HEK293T (cell line): Measurements from ENCODE around the gene GRM4.

Experiments
- CTCF ChIA-PET: fragments of 350-600 bp; formaldehyde crosslinking; extraction: SDS; loops from one replicate; lab custom pipeline; 2021; ENCODE audit warnings: antibody characterized with exemption, inconsistent platforms; lab: Yijun Ruan, JAX
- POLR2A ChIA-PET: fragments of 350-600 bp; formaldehyde crosslinking; extraction: SDS; loops from one replicate; lab custom pipeline; 2020; ENCODE audit warnings: antibody characterized with exemption, inconsistent platforms; lab: Yijun Ruan, JAX
- DNase-seq: peaks from one replicate; pipeline ENCODE4 v3.0.0; 2012; ENCODE audit warnings: mixed read lengths; ENCODE audit errors: extremely low spot score
- ARNT ChIP-seq: fragments of 450-650 bp; IDR thresholded peaks from 2 replicates; pipeline ENCODE4 v1.6.1; 2017; ENCODE audit warnings: mild to moderate bottlenecking
- BHLHE40 ChIP-seq: fragments of 450-650 bp; IDR thresholded peaks from 2 replicates; pipeline ENCODE4 v1.6.1; 2016; ENCODE audit warnings: mild to moderate bottlenecking, moderate library complexity, borderline replicate concordance
- CTBP1 ChIP-seq: fragments of 450-650 bp; IDR thresholded peaks from 2 replicates; pipeline ENCODE4 v1.6.1; 2016; ENCODE audit warnings: borderline replicate concordance
- ELF4 ChIP-seq: fragments of 450-650 bp; IDR thresholded peaks from 2 replicates; pipeline ENCODE4 v1.6.1; 2017; ENCODE audit warnings: antibody characterized with exemption
- FOXA1 ChIP-seq: fragments of 450-650 bp; IDR thresholded peaks from 2 replicates; pipeline ENCODE4 v1.6.1; 2016; ENCODE audit warnings: mild to moderate bottlenecking
- FOXK2 ChIP-seq: fragments of 450-650 bp; IDR thresholded peaks from 2 replicates; pipeline ENCODE4 v1.6.1; 2016; ENCODE audit warnings: mild to moderate bottlenecking
- FOXM1 ChIP-seq: fragments of 450-650 bp; IDR thresholded peaks from 2 replicates; pipeline ENCODE4 v1.6.1; 2017; ENCODE audit warnings: mild to moderate bottlenecking, borderline replicate concordance
- HDGF ChIP-seq: fragments of 450-650 bp; IDR thresholded peaks from 2 replicates; pipeline ENCODE4 v1.6.1; 2017; ENCODE audit warnings: antibody characterized with exemption, borderline replicate concordance
- L3MBTL2 ChIP-seq: fragments of 450-650 bp; conservative IDR thresholded peaks from 2 replicates; pipeline ENCODE4 v1.6.1; 2016; ENCODE audit warnings: mild to moderate bottlenecking
- LEF1 ChIP-seq: fragments of 450-650 bp; IDR thresholded peaks from 2 replicates; pipeline ENCODE4 v1.6.1; 2017; ENCODE audit warnings: mild to moderate bottlenecking, borderline replicate concordance
- NFRKB ChIP-seq: fragments of 450-650 bp; IDR thresholded peaks from 2 replicates; pipeline ENCODE4 v1.6.1; 2016; ENCODE audit warnings: mild to moderate bottlenecking, moderate library complexity
- PKNOX1 ChIP-seq: fragments of 450-650 bp; IDR thresholded peaks from 2 replicates; pipeline ENCODE4 v1.6.1; 2016
- SP1 ChIP-seq: fragments of 450-650 bp; IDR thresholded peaks from 2 replicates; pipeline ENCODE4 v1.6.1; 2017
- SUZ12 ChIP-seq: fragments of 450-650 bp; IDR thresholded peaks from 2 replicates; pipeline ENCODE4 v1.6.1; 2016; ENCODE audit warnings: mild to moderate bottlenecking
- TARDBP ChIP-seq: fragments of 450-650 bp; IDR thresholded peaks from 2 replicates; pipeline ENCODE4 v1.6.1; 2016
- ZNF384 ChIP-seq: fragments of 450-650 bp; IDR thresholded peaks from 2 replicates; pipeline ENCODE4 v1.6.1; 2016

Gene GRM4

GRCh38 chr6:34066218-34066571 is 79.7 kb downstream of the GRM4 start:
- TF ChIP-seq SUZ12 (no peak), LEF1 (no peak), HDGF (no peak), CTBP1 (no peak), FOXM1 (no peak), TARDBP (no peak), FOXA1 (no peak), SP1 (no peak), FOXK2 (no peak), ZNF384 (no peak), ELF4 (no peak), NFRKB (no peak), L3MBTL2 (no peak), PKNOX1 (no peak), ARNT (no peak), BHLHE40 (no peak)
- CTCF ChIA-PET: interaction anchor here (1.2 kb wide), 1 partner anchor 11 kb away, joined by 4 read pairs; no protein-coding TSS in a partner anchor
- no peak for DNase-seq
- POLR2A ChIA-PET: no interaction called here

GRCh38 chr6:34065466-34066217 is 80.2 kb downstream of the GRM4 start:
- POLR2A ChIA-PET: no interaction called here
- no peak for DNase-seq
- CTCF ChIA-PET: interaction anchor here (1.2 kb wide), 1 partner anchor 11 kb away, joined by 4 read pairs; no protein-coding TSS in a partner anchor
- TF ChIP-seq FOXM1 (no peak), SUZ12 (no peak), FOXK2 (no peak), HDGF (no peak), SP1 (no peak), FOXA1 (no peak), ELF4 (no peak), CTBP1 (no peak), TARDBP (no peak), ARNT (no peak), NFRKB (no peak), L3MBTL2 (no peak), ZNF384 (no peak), LEF1 (no peak), BHLHE40 (no peak), PKNOX1 (no peak)

GRCh38 chr6:34064675-34065074 is 81.2 kb downstream of the GRM4 start:
- ChIA-PET POLR2A (interaction anchor here (1.1 kb wide), 1 partner anchor 10 kb away, joined by 3 read pairs; no protein-coding TSS in a partner anchor), CTCF (no interaction called here)
- no peak for DNase-seq
- TF ChIP-seq BHLHE40: no peak
- no peak for TF ChIP-seq L3MBTL2
- no peak for TF ChIP-seq ARNT
- no peak for TF ChIP-seq SP1
- no peak for TF ChIP-seq FOXK2
- TF ChIP-seq PKNOX1: no peak
- no peak for TF ChIP-seq TARDBP
- TF ChIP-seq CTBP1: no peak
- TF ChIP-seq FOXM1: no peak
- no peak for TF ChIP-seq FOXA1
- no peak for TF ChIP-seq NFRKB
- TF ChIP-seq SUZ12: no peak
- TF ChIP-seq ELF4: no peak
- TF ChIP-seq LEF1: no peak

- POLR2A ChIA-PET: no interaction called here
- DNase-seq: no peak
- CTCF ChIA-PET: interaction anchor here (1.2 to 1.3 kb wide), 2 partner anchors 10 to 93 kb away, joined by 3 read pairs; no protein-coding TSS in a partner anchor
- TF ChIP-seq LEF1 (no peak), FOXA1 (no peak), TARDBP (no peak), BHLHE40 (no peak), L3MBTL2 (no peak), ELF4 (no peak)
Measured at GRCh38 chr6:34063651-34064050, 82.2 kb downstream of the GRM4 start.

GRCh38 chr6:34062815-34063214 is 83.1 kb downstream of the GRM4 start:
- no peak for DNase-seq
- TF ChIP-seq BHLHE40: no peak
- TF ChIP-seq L3MBTL2: no peak
- TF ChIP-seq CTBP1: no peak
- TF ChIP-seq FOXK2: no peak
- TF ChIP-seq ZNF384: no peak
- TF ChIP-seq ELF4: no peak
- TF ChIP-seq FOXM1: no peak
- TF ChIP-seq LEF1: no peak
- no peak for TF ChIP-seq NFRKB
- no peak for TF ChIP-seq ARNT
- TF ChIP-seq TARDBP: no peak
- TF ChIP-seq SP1: no peak
- no peak for TF ChIP-seq PKNOX1
- no peak for TF ChIP-seq SUZ12
- TF ChIP-seq HDGF: no peak
- TF ChIP-seq FOXA1: no peak
- POLR2A ChIA-PET: no interaction called here
- CTCF ChIA-PET: interaction anchor here (1.2 to 1.3 kb wide), 2 partner anchors 9 to 94 kb away, joined by 3 read pairs; no protein-coding TSS in a partner anchor
